Hepatocyte (in vitro differentiated cells): ENCODE measurements around the gene ULK1.

Experiments used
- EZH2 ChIP-seq: fragments of 200-600 bp; sonication (generic); IDR thresholded peaks from 2 replicates; pipeline ENCODE4 v1.6.1; 2016; ENCODE audit warnings: antibody characterized with exemption, mild to moderate bottlenecking, borderline replicate concordance
- TF ChIP-seq, protein P1 (sequence below): fragments of 200-600 bp; sonication (generic); IDR thresholded peaks from 2 replicates; pipeline ENCODE4 v1.5.1; 2016; ENCODE audit warnings: antibody characterized with exemption, mild to moderate bottlenecking; ENCODE audit not compliant: poor library complexity

DNA sequence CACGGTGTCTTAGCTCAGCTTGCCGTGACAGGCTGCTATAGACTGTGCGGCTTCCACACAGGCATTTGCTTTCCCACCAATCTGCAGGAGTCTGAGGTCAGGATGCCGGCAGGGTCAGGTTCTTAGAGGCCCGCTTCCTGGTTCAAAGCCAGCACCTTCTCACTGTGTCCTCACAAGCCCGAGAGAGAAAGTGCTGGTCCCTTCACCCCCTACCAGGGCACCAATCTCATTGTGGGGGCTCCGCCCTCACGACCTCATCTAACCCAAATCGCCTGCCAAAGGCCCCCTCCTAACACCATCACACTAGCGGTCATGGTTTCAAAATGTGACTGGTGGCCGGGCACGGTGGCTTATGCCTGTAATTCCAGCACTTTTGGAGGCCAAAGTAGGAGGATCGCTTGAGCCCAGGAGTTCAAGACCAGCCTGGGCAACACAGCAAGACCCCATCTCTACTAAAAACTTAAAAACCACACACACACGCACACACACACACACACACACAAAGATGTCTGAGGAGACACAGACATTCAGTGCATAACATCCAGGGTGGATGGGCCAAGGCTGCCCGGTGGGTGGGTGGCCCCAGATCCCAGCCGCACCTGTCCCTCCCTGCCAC, 39.5 kb upstream of the ULK1 start:
- TF ChIP-seq, protein P1, sequence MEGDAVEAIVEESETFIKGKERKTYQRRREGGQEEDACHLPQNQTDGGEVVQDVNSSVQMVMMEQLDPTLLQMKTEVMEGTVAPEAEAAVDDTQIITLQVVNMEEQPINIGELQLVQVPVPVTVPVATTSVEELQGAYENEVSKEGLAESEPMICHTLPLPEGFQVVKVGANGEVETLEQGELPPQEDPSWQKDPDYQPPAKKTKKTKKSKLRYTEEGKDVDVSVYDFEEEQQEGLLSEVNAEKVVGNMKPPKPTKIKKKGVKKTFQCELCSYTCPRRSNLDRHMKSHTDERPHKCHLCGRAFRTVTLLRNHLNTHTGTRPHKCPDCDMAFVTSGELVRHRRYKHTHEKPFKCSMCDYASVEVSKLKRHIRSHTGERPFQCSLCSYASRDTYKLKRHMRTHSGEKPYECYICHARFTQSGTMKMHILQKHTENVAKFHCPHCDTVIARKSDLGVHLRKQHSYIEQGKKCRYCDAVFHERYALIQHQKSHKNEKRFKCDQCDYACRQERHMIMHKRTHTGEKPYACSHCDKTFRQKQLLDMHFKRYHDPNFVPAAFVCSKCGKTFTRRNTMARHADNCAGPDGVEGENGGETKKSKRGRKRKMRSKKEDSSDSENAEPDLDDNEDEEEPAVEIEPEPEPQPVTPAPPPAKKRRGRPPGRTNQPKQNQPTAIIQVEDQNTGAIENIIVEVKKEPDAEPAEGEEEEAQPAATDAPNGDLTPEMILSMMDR = no peak
- no peak for TF ChIP-seq EZH2
